Loucy (cell line): Measurements from ENCODE around the gene ADI1.

Experiments used
- H2AFZ ChIP-seq: fragments of 200-600 bp; sonication (generic); 2 replicates; pipeline ENCODE4 v1.6.0; 2016; ENCODE audit warnings: antibody characterized with exemption, mild to moderate bottlenecking, low read length, moderate library complexity
- H3F3A ChIP-seq: fragments of 200-600 bp; 2 replicates; pipeline ENCODE4 v1.6.0; 2016; ENCODE audit warnings: antibody characterized with exemption, low read depth, mild to moderate bottlenecking
- H3K27me3 ChIP-seq: fragments of 200-600 bp; sonication (generic); 2 replicates; pipeline ENCODE4 v1.6.1; 2014; ENCODE audit warnings: low read length, mild to moderate bottlenecking; ENCODE audit not compliant: insufficient read depth, poor library complexity, severe bottlenecking
- H3K36me3 ChIP-seq: fragments of 200-600 bp; sonication (generic); 2 replicates; pipeline ENCODE4 v1.6.1; 2016; ENCODE audit warnings: low read length; ENCODE audit not compliant: insufficient read depth
- H3K4me1 ChIP-seq: fragments of 200-600 bp; sonication (generic); 2 replicates; pipeline ENCODE4 v1.5.1; 2014; ENCODE audit warnings: low read length, mild to moderate bottlenecking; ENCODE audit not compliant: insufficient read depth, poor library complexity, severe bottlenecking
- H3K4me2 ChIP-seq: fragments of 200-600 bp; sonication (generic); 2 replicates; pipeline ENCODE4 v1.6.0; 2014; ENCODE audit warnings: antibody characterized with exemption, low read length, low read depth, mild to moderate bottlenecking; ENCODE audit not compliant: poor library complexity, severe bottlenecking
- H3K4me3 ChIP-seq: fragments of 200-600 bp; sonication (generic); 2 replicates; pipeline ENCODE4 v1.5.1; 2014; ENCODE audit warnings: low read length, mild to moderate bottlenecking, mixed read lengths; ENCODE audit not compliant: poor library complexity, severe bottlenecking
- H3K79me2 ChIP-seq: fragments of 200-600 bp; sonication (generic); 2 replicates; pipeline ENCODE4 v1.6.1; 2014; ENCODE audit warnings: low read length; ENCODE audit not compliant: insufficient read depth
- H3K9ac ChIP-seq: fragments of 200-600 bp; sonication (generic); 2 replicates; pipeline ENCODE4 v1.6.0; 2014; ENCODE audit warnings: mild to moderate bottlenecking, low read depth, low read length, moderate library complexity; ENCODE audit not compliant: poor library complexity, severe bottlenecking
- H3K9me2 ChIP-seq: fragments of 200-600 bp; sonication (generic); replicated peaks from 2 replicates; pipeline ENCODE4 v1.6.1; 2016; ENCODE audit warnings: low read depth, low read length, mixed read lengths
- H3K9me3 ChIP-seq: fragments of 200-600 bp; sonication (generic); 2 replicates; pipeline ENCODE4 v1.6.1; 2014; ENCODE audit warnings: mild to moderate bottlenecking, antibody characterized with exemption, low read length, low read depth; ENCODE audit not compliant: insufficient read depth
- H4K20me1 ChIP-seq: fragments of 200-600 bp; sonication (generic); 2 replicates; pipeline ENCODE4 v1.6.0; 2014; ENCODE audit warnings: antibody characterized with exemption, low read length, mild to moderate bottlenecking; ENCODE audit not compliant: insufficient read depth, poor library complexity, severe bottlenecking
- EZH2phosphoT487 ChIP-seq: fragments of 200-600 bp; IDR thresholded peaks from 2 replicates; pipeline ENCODE4 v1.6.1; 2018; ENCODE audit warnings: antibody characterized with exemption, mild to moderate bottlenecking, moderate library complexity, borderline replicate concordance
- TF ChIP-seq, protein P1 (sequence below): fragments of 200-600 bp; sonication (generic); conservative IDR thresholded peaks from 2 replicates; pipeline ENCODE4 v1.5.1; 2014; ENCODE audit warnings: mild to moderate bottlenecking, antibody characterized with exemption, low read length

ADI1 gene

DNA sequence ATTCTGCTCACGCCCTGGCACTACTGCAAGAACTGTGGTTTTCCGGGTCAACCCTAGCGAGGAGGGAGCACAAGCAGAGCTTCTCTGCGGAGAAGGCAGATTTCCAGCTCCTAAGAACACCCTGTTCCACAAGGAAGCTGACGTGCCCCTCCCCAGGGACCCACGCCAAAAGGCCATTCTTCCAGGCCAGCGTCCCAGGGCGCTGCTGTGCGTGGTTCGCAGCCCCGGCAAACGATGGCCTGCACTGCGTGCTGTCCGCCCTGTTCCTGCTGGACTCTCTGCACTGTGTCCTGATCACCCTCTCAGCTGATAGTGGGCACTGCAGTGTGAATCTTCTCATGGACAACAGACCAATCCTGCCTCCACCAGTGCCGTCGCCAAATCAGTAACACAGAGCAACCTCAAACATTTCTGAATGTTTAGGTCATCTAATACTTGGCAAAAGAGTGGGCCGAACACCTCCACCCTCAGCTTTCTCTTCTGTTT, 49.1 kb downstream of the ADI1 start:
- Histone ChIP-seq H3K4me3 (no peak overlapping the region), H3K4me2 (no peak overlapping the region), H3K9me3 (no peaks in the 10 kb centered on the region), H3K36me3 (peaks cover 4% of the 10 kb centered on the region; the same call in 1 of the 2 replicates), H2AFZ (no peak overlapping the region), H3K79me2 (no peaks in the 10 kb centered on the region), H3K9ac (no peak overlapping the region), H3F3A (no peaks in the 10 kb centered on the region), H3K9me2 (no peaks in the 10 kb centered on the region), H3K27me3 (no peaks in the 10 kb centered on the region), H3K4me1 (no peaks in the 10 kb centered on the region), H4K20me1 (no peaks in the 10 kb centered on the region)
- no peak for TF ChIP-seq EZH2phosphoT487
- TF ChIP-seq, protein P1, sequence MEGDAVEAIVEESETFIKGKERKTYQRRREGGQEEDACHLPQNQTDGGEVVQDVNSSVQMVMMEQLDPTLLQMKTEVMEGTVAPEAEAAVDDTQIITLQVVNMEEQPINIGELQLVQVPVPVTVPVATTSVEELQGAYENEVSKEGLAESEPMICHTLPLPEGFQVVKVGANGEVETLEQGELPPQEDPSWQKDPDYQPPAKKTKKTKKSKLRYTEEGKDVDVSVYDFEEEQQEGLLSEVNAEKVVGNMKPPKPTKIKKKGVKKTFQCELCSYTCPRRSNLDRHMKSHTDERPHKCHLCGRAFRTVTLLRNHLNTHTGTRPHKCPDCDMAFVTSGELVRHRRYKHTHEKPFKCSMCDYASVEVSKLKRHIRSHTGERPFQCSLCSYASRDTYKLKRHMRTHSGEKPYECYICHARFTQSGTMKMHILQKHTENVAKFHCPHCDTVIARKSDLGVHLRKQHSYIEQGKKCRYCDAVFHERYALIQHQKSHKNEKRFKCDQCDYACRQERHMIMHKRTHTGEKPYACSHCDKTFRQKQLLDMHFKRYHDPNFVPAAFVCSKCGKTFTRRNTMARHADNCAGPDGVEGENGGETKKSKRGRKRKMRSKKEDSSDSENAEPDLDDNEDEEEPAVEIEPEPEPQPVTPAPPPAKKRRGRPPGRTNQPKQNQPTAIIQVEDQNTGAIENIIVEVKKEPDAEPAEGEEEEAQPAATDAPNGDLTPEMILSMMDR = no peak

DNA sequence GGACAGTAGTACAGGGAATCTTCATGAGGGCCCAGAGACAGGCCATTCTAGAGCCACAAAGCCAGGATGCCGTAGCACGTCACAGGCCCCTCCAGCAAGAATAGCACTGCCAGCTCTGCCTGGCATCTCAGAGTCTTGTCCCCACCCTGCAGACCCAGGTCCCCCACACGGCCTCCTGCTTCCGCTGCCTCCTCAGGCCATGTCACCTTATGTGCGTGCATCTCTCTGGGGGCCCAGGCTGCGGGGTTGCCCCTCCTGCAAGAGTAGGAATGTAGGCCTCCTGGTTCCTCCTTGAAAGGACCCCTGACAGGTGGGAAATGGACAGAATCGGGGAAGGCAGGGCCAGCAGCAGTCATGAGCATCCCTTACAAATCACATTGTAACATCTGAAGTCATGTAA, 49.8 kb downstream of the ADI1 start:
- Histone ChIP-seq H2AFZ (no peak overlapping the region), H3F3A (no peaks in the 10 kb centered on the region), H3K4me1 (no peaks in the 10 kb centered on the region), H3K4me3 (no peak overlapping the region), H3K79me2 (no peaks in the 10 kb centered on the region), H3K36me3 (peaks cover 4% of the 10 kb centered on the region; the same call in 1 of the 2 replicates), H3K27me3 (no peaks in the 10 kb centered on the region), H3K4me2 (no peak overlapping the region), H3K9me2 (no peaks in the 10 kb centered on the region), H4K20me1 (no peaks in the 10 kb centered on the region), H3K9ac (no peak overlapping the region), H3K9me3 (no peaks in the 10 kb centered on the region)
- TF ChIP-seq, protein P1 = no peak
- no peak for TF ChIP-seq EZH2phosphoT487

DNA sequence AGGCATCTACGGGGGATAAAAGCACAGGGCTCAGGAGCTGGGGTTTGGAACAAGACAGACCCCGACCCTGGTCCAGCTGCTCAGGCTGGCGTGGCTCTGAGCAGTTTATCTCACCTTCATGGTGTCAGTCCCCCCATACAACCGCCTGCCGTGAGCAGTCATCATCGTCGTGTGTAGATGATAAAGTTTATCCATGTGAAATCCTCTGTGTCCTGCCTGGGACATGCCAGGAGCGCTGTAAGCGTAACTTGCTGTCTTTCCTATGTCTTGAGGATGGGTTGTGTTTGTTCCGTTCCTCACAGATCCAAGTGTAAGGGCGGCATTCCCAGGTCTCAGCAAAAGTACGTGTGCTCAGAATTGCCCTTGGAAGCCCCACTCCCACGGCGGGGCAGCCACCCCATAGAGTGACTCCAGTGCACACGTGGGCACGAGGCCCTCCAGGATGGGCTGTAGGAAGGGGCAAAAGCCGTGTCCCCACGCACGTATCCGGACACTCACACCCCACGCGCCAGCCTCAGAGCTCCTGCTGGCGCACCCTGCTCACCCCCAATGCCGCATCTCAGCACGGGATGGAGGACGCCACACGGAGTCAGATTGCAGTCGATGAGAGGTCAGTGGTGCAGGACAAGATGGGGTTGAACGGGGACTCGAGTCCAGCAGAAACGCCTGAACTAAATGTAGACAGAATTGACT, 50.9 kb downstream of the ADI1 start:
- no peaks in the 10 kb centered on the region for H3K4me1 ChIP-seq
- H3K4me3 ChIP-seq = no peak overlapping the region
- H3K4me2 ChIP-seq = no peak overlapping the region
- no peaks in the 10 kb centered on the region for H4K20me1 ChIP-seq
- H3K9me3 ChIP-seq = no peaks in the 10 kb centered on the region
- H3F3A ChIP-seq = no peaks in the 10 kb centered on the region
- no peaks in the 10 kb centered on the region for H3K27me3 ChIP-seq
- no peak overlapping the region for H3K9ac ChIP-seq
- TF ChIP-seq, protein P1 = no peak
- no peak for TF ChIP-seq EZH2phosphoT487
- no peaks in the 10 kb centered on the region for H3K79me2 ChIP-seq
- H3K36me3 ChIP-seq = peaks cover 4% of the 10 kb centered on the region; the same call in 1 of the 2 replicates
- no peak overlapping the region for H2AFZ ChIP-seq
- H3K9me2 ChIP-seq = no peaks in the 10 kb centered on the region
